ENCODE data around the gene LRAT. TPM values are rescaled to one million over a fixed set of nuclear protein-coding genes. Genes with fewer than 3 reads are reported as not detected.

The LRAT gene
- total RNA-seq, 1 donor from 2014 or later: 0.10 TPM

DNA sequence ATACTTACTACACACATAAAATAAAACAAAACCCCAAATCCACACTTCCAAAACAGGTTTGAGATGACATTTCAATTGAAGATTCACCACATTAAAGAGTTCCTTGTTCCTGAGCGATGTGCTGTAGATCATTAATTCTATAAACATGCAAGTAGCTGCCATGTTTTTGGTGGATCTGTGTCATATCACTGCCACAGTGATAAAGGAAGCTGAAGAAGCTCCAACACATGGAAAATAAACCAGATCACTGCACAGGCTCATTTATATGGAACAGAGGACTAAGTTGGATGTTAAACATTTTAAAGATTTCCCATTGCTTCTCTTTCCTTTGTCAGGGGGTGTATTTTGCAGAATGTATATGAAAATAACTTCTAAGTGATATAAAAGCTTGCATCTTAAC, 34.5 kb downstream of the LRAT start:
- DNase-seq: no peak

DNA sequence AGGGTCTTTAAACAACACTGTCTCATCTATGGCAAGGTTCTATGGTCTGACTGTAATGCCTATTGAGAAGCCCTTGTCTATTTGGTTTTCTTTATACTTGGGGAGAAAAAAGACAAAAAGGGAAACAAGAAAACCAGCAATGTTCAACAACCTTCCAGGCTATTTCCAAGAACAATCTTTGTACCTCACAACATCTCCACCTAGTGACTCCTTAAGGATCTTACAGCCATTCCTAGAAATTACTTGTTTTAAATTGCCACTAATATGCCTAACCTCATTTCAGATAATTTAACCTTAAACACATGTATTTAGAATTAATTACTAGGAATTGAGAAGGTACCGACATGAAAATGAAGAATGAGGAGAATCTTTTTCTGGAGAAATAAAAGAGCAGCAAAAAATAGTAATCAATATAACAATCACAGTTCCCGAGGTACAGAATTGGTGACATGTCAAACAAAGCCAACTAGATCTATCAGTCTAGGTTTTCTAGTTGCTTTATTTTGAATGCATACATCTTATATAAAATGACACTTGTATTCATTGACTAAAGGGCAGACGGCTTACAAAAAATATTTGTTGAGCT, 35.7 kb downstream of the LRAT start:
- DNase-seq: peak; percentile 49

DNA sequence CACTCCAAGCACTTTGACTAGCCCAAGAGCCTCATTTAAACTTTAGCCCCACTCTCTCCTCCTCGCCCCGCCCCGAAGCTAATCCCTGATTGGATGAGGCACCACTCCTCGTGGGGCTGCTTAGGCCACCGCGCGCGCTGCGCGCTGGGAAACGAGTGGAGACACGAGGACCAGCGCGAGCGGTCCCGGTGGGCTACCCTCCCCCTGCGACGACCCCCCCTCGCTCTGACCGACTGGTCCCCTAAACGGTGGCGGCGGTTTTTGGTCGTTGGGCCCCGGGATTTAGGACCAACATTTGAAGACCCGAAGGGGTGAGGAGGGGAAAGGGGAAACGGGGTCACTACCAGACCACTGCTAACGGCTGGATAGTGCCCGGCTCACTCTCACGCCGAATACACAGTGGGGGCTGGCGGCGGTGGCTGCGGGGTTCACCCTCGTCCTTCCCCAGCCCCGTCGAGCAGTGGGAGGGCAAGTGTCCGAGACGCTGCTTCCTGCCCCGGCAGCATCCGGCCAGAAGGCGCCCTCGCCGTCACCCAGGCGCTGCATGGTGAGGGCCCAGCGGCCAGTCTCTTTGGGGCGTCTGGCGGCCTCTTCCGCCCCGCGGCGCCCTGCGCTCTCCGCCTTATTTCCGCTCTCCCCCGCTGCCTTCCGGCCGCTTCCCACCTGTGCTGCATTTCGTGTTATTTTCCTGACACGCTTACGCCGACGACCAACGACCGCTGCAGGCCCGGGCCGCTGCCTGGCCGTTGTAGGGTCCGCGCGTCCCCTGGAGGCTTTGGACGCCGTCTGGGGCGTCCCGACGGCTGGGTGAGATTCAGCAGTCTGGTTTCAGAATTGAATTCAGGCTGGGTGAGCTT, 37.6 kb downstream of the LRAT start, which contains the start of gene RBM46:
Gene RBM46 (plus strand): TSS at position 147 of the 857 bp plus-strand sequence. CDS start 15,481 bp downstream, outside the sequence.
- DNase-seq: no peak

DNA sequence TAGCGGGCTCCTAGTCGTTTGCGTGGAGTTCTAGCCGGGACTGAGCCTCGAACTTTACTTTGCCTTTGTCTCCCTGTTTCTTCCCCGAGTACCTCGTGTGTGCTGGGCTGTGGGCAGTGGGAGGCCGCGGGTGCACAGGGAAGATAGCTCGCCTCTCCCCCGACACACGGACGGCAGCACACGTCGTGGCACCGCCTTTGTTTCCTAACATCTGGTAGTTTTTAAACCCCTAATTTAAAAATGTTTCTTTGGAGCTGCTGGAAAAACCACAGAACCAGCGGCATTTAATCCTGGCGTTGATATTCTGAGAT, 38.1 kb downstream of the LRAT start:
- DNase-seq: no peak

Small RNAs within 50 kb of the gene (small RNA-seq; reads per million reads assigned to genes)
- gene NDUFB2P1 (ENCODE audit: low replicate concordance) (not detected), gene RNU2-44P (ENCODE audit: low replicate concordance) (not detected), gene RNU2-66P (ENCODE audit: low replicate concordance) (not detected)

Other genes starting within 250 kb of the LRAT start
- 55.5 TPM for gene PLRG1, start 193.6 kb upstream of the LRAT start, total RNA-seq
- gene FGB, start 181.0 kb upstream of the LRAT start, total RNA-seq: not detected
- not detected for gene FGA, start 153.3 kb upstream of the LRAT start, total RNA-seq
- not detected for gene FGG, start 131.3 kb upstream of the LRAT start, total RNA-seq
- gene RBM46, start 37.3 kb downstream of the LRAT start, total RNA-seq: not detected

All from tongue (tissue), 3 donors.